D721Med (cell line): ENCODE measurements around the gene CCDC127.

Source experiments
- DNase-seq: peaks from one replicate; pipeline ENCODE4 v3.0.0; 2011; ENCODE audit warnings: low spot score; ENCODE audit not compliant: insufficient read length
- FAIRE-seq: peaks from 2 replicates; lab custom pipeline; 2011; peaks lifted over from hg19 to GRCh38; lab: Jason Lieb, UNC
- TF ChIP-seq, protein P1 (sequence below): IDR thresholded peaks from 2 replicates; pipeline ENCODE4 v1.5.1; 2012; ENCODE audit warnings: mild to moderate bottlenecking, control low read depth; ENCODE audit not compliant: insufficient read depth; ENCODE audit errors: missing control alignments

CCDC127 gene

DNA sequence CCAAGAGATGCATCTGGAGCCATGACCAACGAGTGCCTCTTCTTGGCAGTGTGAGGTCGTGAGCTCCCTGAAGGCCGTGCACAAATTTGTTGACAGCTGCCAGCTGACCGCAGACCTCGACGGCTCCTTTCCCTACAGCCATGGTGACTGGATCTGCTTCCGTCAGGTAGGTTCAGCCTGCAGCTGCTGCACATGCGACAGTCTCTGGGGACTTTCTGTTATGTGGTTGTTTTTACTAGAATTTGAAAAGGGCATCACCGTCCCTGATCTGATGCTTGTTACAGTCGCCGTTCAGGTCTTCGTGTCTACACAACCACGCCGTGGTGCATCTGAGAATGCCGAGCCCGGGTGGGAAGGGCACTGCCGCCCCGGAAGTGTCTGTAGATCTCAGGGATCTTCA lies 63.1 kb downstream of the CCDC127 start:
- no peak for FAIRE-seq

DNA sequence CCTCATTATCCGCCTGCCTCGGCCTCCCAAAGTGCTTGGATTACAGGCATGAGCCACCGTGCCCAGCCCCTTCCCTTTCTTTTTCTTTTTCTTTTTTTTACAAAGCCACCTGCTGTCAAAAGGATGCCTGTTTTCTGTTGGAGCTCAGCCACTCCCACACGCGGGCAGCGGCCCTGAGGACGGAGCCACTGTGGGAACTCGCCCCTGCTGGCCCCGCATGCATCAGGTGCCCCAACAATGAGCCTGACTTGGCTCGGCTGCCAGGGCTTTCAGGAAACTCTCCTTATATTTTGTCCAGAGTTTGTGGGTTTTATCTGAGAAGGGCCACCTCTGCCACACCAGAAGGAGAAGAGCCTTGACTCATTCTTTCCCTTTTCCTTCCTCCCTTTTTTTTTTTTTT lies 63.7 kb downstream of the CCDC127 start:
- no peak for DNase-seq
- no peak for FAIRE-seq
- TF ChIP-seq, protein P1, sequence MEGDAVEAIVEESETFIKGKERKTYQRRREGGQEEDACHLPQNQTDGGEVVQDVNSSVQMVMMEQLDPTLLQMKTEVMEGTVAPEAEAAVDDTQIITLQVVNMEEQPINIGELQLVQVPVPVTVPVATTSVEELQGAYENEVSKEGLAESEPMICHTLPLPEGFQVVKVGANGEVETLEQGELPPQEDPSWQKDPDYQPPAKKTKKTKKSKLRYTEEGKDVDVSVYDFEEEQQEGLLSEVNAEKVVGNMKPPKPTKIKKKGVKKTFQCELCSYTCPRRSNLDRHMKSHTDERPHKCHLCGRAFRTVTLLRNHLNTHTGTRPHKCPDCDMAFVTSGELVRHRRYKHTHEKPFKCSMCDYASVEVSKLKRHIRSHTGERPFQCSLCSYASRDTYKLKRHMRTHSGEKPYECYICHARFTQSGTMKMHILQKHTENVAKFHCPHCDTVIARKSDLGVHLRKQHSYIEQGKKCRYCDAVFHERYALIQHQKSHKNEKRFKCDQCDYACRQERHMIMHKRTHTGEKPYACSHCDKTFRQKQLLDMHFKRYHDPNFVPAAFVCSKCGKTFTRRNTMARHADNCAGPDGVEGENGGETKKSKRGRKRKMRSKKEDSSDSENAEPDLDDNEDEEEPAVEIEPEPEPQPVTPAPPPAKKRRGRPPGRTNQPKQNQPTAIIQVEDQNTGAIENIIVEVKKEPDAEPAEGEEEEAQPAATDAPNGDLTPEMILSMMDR = no peak

More for the DNA sequence above, 63.1 kb downstream of the CCDC127 start:
- TF ChIP-seq, protein P1 = no peak
- no peak for DNase-seq

DNA sequence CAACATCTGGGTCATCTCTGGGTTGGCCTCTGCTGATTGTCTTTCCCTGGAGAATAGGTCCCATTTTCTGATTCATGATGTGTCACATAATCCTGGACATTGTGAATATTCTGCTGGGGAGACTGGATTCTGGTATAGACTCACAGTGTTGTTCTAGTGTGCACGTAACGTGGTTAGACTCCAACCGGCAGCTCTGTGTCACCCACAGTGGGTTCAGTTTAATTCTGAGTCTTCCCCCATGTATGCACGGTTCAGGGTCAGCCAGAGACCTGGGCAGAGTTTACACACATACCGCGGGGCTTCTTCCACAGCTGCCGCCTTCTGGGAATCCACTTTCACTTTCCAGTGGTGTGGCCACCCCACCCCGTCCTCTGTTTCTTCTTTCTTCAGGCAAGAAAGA lies 64.7 kb downstream of the CCDC127 start:
- FAIRE-seq = no peak
- no peak for DNase-seq
- TF ChIP-seq, protein P1 = no peak

DNA sequence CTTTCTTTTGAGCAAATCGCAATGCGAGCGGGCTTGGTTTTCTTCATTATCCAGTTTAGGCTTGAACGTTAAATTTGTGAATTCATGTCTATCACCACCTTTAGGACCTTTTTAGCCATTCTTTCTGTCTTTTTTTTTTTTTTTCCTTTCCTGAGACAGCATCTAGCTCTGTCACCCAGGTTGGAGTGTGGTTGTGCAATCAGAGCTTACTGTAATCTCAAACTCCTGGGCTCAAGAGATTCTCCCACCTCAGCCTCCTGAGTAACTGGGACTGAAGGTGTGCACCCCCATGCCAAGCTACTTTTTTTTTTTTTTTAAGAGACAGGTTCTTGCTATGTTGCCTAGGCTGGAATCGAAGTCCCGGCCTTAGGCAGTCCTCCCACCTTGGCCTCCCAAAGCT lies 65.9 kb downstream of the CCDC127 start:
- no peak for FAIRE-seq

DNA sequence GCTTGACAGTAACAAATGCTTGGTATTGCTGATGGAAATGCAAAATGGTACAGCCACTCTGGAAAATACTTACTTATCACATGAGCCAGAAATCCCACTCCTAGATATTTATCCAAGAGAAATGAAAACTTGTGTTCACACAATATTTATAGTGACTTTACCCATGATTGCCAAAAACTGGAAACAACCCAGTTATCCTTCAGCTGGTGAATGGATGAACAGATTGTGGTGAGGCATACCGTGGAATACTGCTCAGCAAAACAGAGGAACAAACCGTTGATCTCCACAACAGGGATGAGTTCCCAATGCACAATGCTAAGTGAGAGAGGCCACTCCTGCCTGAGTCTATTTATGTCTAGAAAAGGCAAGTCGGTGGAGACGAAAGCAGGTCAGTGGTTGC lies 67.2 kb downstream of the CCDC127 start:
- TF ChIP-seq, protein P1 = no peak
- DNase-seq (no peak), FAIRE-seq (no peak)

More for the DNA sequence above, 65.9 kb downstream of the CCDC127 start:
- TF ChIP-seq, protein P1 = no peak
- DNase-seq = no peak

DNA sequence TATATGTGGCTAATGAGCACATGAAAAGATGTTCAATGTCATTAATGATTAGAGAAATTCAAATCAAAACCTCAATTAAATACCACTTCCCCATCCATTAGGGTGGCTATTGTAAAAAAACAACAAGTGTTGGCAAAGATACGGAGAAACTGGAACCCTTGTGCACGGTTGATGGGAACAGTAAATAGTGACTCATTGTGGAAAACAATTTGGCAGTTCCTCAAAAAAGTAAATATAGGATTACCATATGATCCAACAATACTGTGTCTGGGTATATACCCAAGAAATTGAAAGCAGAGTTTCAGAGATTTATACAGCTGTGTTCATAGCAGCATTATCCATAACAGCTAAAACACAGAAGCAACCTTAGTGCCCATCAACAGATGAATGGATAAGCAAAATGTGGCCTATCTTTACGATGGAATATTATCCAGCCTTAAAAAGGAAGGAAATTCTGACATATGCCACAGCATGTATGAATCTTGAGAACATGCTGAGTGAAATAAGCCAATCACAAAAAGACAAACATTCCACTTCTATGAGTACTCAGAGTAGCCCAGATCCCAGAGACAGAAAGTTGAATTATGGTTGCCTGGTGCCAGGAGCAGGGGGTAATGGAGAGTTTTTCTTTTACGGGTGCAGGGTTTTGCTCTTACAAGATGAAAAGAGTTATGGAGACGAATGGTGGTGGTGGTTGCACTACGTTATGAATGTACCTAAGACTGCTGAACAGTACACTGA lies 68.0 kb downstream of the CCDC127 start:
- DNase-seq = no peak
- FAIRE-seq = no peak
- TF ChIP-seq, protein P1 = no peak

DNA sequence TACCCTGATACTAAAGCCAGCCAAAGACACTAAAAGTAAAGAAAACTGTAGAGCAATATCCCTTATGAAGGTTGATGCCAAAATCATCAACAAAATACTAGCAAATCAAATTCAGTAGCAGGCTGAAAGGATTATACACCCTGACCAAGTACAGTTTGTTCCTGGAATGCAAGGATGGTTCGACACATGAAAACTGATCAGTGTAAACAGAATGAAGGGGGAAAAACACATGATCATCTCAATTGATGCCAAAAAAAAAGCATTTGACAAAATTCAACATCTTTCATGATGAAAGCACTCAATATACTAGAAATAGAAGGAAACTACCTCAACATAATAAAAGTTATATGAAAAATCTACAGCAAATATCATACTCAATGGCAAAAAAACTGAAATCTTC lies 70.2 kb downstream of the CCDC127 start:
- FAIRE-seq = no peak
- TF ChIP-seq, protein P1 = no peak
- no peak for DNase-seq
